HG03097 (cell line): Measurements from ENCODE around the gene GNPDA1.
A peak's percentile ranks its signal among the peaks of the same experiment; 100 is the strongest.
"Not testable (repeated sequence)": the region's sequence is repeated elsewhere in the genome, so short reads cannot be mapped to it uniquely, and the experiment has no call there.

ENCODE experiments used
- ATAC-seq: cut with Tn5 transposase; IDR thresholded peaks from one replicate; pipeline ENCODE4 v1.9.1; 2021; ENCODE audit not compliant: unreplicated experiment, low FRiP score

The GNPDA1 gene

DNA sequence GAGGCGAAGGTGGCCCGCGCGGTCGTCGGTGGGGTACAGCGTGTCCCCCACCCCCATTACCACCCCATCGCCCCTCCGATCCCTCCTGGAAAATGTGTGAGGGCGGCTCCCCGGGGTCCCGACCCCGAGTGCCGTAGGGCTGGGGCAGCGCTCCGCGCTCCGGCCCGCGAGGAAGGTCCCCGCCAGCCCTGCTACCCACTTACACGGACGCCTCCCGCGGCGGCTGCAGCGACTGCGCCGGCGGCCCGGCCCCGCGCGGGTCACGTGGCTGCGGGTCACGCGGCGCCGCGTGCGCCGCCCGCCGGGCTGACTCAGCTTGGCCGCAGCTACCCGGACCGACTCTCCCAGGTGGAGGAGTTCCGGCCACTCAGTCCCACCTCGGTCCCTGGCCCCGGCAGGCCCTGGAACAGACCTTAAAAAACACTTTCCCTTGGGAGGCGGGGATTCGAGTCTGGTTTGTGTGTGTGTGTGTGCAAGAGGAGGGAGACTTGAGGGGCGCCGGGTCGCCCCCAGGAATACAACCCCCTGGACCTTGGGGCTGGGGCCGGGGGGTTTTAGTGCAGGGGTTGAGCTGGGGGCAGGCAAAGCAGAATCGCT is at the start of gene GNPDA1:
TSS of gene GNPDA1 (minus strand) at position 236 of the 597 bp plus-strand sequence. CDS start 992 bp downstream, outside the sequence.
- ATAC-seq, result peak; percentile 40

DNA sequence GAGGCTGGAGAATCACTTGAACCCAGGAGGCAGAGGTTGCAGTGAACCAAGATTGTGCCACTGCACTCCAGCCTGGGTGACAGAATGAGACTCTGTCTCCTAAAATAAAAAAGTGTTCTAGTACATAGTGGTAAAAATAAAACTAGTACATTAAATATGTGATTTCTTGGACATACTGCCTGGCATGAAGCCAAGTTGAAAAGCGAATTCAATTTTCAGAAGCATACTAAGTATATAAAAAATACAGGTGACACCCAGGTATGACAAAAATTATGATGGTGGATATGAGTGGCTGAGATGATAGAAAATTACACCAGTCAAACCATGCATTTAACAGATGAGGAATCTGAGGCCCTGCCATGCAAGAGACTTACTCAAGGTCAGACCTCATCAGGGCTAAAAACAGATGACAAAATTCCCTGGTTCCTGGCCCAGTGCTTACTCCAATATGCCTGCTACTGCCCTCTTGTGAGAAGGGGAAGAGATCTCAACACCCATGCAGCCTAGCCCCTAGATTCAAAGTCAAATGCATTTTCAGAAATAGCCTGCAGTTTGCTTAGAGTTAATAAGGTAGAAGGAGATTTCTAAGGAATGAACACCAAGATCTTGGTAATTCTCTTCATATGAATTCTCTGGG is 46.6 kb upstream of the GNPDA1 start:
- ATAC-seq, result no peak

DNA sequence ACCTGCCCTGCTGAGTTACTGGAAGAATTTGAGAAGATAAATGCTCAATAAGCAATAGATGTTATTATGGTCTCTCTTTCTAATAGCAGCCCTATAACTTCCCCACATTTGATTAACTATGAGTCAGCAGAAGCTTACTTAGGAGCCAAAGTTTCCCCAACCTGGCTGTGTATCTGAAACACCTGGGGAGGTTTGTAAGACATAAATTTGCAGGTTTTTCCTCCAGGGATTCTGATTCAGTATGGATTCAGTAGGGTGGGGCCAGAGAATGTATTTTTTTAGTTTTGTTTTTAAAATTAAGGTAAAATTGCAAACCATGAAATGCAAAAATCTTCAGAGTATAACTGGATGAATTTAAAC is 44.9 kb upstream of the GNPDA1 start:
- ATAC-seq, result no peak

DNA sequence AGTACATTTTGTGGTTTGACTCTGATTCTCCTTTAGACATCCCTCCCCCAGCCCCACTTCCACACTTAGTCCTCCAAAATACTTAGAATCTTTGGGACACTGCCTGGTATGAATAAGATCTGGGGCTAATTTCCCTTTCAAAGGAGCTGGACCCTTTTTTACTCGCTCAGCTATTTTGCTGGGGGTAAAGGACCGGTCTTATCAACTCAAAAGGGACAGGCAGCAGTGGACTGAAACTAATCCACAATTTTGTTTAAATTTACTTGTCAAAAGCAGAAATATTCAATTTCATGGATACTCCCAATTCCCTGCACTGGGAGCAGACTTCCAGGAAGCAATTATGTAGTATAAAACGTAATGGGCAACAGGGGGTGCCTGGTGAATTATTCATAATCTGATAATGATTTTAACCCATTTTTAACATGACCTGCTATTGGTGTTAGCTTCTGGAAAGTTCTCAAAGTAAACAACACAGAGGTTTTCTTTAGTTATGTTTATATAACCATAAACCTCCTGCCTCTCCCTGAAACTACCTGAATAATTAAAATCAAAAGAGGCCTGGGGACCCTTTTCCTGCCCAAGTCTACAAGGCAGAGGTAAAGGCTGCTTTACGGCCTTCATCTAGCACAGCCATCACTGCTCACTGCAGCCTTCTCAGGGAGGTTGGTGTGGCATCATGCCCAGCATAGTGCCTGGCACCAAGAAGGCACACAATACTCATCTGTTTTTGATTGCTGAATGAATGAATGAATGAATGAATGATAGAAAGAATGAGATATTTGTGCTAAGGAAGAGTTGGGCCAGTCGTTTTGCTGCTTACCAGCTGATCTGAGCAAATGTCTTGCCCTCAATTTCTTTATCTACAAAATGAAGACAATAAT is 44.2 kb upstream of the GNPDA1 start:
- ATAC-seq, result no peak

- no peak for ATAC-seq
Observed at GRCh38 chr5:142055301-142055700, 42.5 kb upstream of the GNPDA1 start.

DNA sequence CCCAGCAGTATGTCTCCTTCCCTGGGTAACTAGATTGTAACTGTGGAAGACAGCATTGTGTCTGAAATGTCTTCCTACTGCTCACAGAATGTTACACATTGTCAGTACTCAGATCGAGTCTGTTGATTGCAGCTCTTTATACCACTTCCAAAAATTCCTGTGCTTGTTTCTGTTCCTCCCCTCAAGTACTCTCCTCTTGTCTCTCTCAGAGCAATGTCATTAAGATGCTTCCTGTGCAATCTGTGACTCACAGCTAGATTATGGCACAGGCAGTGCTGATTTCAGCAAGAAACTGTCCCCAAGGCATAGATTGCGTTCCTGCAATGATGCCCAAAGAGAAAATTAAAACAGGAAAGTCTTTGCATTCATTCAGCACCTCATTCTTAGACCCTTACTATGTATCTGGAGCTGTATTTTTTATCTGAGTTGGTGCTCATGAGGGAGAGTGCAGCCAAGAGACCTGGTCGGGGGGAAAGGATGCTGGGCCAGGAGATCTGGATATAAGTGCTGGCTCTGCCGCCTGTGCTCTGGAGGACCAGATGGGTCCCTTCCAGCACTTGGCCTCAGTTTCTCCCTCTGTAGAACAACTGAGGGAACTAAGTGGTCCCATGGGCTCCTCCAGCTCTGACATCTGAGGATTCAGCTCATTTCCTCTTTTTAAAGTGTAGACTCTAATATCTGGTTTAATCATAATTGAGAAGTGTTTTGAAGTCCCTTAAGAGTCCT is 40.8 kb upstream of the GNPDA1 start:
- no peak for ATAC-seq

- not testable (repeated sequence) for ATAC-seq
Observed at GRCh38 chr5:142052026-142052425, 39.2 kb upstream of the GNPDA1 start.

DNA sequence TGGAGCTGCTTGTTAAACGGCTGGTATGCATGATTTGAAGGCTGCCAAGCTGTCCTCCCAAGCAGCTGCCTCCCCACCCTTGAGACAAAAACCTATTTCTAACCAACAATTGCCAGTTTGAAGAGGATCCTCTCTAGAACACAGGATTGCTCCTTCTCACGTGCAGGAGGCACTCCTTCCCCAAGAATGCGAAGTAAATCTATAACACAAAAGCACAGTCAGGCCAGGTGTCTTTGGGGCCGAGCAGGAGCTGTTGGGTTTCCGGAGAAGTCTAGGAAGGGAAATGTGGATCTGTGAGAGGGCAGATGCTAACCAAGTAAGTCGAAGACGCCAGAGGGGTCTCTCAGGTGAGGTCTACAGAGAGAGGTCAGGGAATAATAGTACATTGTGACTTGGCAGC is 35.4 kb upstream of the GNPDA1 start:
- ATAC-seq, result no peak

- ATAC-seq, result no peak
Observed at GRCh38 chr5:142046191-142046590, 33.4 kb upstream of the GNPDA1 start.

DNA sequence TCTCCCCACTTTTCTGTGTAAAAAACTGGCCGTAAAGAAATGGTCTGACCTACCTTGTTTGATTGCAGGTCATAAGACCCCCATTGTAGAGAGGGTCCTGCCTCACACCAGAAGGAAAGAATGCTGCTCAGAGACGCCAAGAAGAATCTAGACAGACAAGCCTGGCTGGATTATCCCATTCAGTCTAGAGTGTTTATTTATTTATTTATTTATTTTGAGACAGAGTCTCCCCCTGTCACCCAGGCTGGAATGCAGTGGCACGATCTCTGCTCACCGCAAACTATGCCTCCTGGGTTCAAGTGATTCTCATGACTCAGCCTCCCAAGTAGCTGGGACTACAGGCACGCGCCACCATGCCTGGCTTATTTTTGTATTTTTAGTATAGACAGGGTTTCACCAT is 28.1 kb upstream of the GNPDA1 start:
- not testable (repeated sequence) for ATAC-seq

DNA sequence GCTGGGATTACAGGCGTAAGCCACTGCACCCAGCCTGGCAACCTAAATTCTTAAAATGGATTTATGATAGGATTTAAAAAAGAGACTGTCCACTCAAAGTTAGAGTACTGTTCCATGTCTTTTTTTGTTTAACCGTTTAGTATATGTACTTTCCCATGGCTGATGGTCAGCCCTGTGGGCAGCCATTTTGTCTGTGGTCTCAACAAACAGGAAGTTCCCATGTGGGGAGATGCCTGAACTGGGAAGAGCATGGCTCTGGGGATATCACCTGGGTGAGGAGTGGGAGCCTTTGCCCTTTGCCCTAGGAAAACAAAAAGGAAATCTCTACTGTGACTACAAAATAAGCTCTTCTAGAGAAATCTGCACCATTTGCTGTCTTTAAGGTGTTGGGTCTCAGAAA is 27.5 kb upstream of the GNPDA1 start:
- ATAC-seq, result no peak

DNA sequence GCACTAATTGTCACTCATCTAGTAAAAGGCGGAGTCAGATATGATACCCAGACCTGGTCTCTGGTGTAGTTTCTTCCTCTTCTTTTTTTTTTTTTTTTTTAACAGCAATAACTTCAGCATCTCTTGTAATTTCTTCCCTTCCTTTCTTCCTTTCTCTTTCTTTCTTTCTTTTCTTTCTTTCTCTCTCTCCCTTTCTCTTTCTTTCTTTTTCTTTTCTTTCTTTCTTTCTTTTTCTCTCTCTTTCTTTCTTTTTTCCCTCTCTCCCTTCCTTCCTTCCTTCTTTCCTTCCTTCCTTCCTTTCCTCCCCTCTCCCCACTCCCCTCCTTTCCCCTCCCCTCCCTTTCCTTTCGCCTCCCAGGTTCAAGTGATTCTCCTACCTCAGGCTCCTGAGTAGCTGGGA is 25.9 kb upstream of the GNPDA1 start:
- ATAC-seq, result no peak

- ATAC-seq, result not testable (repeated sequence)
Observed at GRCh38 chr5:142037599-142037998, 24.8 kb upstream of the GNPDA1 start.

- ATAC-seq, result no peak
Observed at GRCh38 chr5:142036918-142037317, 24.1 kb upstream of the GNPDA1 start.

- no peak for ATAC-seq
Observed at GRCh38 chr5:142034994-142035393, 22.2 kb upstream of the GNPDA1 start.

- ATAC-seq, result not testable (repeated sequence)
Observed at GRCh38 chr5:142033632-142034567, 21.1 kb upstream of the GNPDA1 start.

- no peak for ATAC-seq
Observed at GRCh38 chr5:142032747-142033631, 20.2 kb upstream of the GNPDA1 start.

DNA sequence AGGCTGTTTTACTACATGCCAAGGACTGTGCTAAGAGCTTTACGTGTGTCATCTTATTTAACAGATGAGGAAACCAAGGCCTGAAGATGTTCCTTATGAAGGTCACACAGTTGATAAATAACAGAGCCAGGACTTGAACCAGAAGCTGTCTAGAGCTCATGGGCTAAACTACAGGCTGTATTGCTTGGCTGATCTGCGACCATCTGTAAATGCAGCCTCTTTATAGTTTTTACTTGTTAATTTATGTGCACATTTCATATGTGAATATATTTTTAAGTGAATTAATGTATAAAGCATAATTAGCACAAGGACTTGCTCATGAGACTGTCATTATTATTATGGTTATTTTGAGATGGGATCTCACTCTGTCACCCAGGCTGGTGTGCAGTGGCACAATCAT is 19.3 kb upstream of the GNPDA1 start:
- no peak for ATAC-seq

GRCh38 chr5:142025637-142026036 is 12.8 kb upstream of the GNPDA1 start:
- no peak for ATAC-seq
